ENCODE measurements around the gene PCDHGA3.

- TF ChIP-seq, protein P1, sequence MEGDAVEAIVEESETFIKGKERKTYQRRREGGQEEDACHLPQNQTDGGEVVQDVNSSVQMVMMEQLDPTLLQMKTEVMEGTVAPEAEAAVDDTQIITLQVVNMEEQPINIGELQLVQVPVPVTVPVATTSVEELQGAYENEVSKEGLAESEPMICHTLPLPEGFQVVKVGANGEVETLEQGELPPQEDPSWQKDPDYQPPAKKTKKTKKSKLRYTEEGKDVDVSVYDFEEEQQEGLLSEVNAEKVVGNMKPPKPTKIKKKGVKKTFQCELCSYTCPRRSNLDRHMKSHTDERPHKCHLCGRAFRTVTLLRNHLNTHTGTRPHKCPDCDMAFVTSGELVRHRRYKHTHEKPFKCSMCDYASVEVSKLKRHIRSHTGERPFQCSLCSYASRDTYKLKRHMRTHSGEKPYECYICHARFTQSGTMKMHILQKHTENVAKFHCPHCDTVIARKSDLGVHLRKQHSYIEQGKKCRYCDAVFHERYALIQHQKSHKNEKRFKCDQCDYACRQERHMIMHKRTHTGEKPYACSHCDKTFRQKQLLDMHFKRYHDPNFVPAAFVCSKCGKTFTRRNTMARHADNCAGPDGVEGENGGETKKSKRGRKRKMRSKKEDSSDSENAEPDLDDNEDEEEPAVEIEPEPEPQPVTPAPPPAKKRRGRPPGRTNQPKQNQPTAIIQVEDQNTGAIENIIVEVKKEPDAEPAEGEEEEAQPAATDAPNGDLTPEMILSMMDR (conservative IDR thresholded peaks at IDR 0.05 in 1 of 2, IDR thresholded peaks at IDR 0.05 in 1 of 2; ENCODE audit: low read depth in 1 of 2, low read length in 2 of 2), result no peak
- no peak for TF ChIP-seq EZH2 (IDR thresholded peaks at IDR 0.05; ENCODE audit: low read length, missing control alignments)
Observed at GRCh38 chr5:141345327-141345726, 1.7 kb downstream of the PCDHGA3 start.

All from fibroblast of lung (primary cell).